Measurements from ENCODE around the gene SLC3A2. TPM values are rescaled to one million over a fixed set of nuclear protein-coding genes. Genes with fewer than 3 reads are reported as not detected.

The SLC3A2 gene
- total RNA-seq, 2 experiments from 2014 or later: 289 to 321 TPM

DNA sequence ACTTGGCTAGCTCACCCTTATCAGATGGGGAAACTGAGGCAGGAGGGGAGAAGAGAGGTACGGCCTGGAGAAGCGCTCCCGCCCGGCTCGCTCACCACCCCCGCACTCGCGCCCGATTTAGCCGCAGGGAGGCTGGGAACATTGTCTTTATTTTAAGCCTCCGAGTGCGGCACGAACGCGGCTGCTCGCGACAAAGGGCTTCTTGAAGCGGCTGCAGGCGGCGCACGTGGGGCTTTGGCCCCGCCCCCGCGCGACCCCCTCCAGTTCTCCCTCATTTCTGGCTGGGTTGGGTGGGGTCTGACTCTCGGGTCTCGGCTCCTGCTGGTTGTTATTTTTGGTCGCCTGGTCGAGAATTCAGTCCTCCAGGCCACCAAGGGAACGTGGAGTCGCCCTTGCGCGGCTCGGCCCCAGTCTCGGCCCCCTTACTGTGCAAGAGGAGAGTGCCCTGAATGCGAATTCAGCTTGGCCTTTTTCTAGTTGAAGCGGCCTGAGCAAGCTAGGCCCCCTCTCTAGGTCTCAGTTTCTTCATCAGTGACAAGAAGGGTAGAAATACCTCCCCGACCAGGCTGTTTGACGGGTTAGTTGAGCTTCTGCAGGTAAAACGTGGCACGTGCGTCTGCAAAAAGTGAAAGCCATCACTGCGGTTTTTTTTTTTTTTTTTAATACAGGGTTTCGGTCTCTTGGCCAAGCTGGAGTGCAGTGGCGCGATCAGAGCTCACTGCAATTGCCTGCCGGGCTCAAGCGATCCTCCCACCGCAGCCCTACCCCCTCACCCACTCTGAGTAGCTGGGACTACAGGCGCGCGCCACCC, 43.1 kb downstream of the SLC3A2 start:
- CTCF ChIA-PET (ENCODE audit: unreplicated experiment): no interaction called here
- H3K4me2 ChIP-seq (ENCODE audit: low read length): peak overlapping the region; percentile 45; the same call in 1 of the 2 replicates

DNA sequence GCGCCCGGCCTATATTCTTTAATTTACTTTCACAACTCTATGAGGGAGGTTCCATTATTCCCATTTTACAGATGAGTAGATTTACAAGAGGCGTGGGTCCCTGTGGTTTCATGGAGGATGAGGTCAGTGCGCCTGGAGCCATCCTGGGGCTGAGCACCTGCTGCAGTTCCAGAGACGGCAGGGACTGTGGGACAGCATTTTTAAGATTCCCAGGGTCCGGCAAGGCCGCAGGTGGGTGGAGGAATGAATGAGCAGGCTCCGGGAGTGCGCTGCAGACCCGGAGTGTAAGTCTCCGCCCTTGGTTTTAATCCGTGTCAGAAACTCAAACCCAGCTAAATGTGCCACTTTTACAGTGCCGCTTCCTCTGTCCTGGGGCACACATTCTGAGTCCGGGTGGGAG, 44.6 kb downstream of the SLC3A2 start:
- CTCF ChIA-PET (ENCODE audit: unreplicated experiment): no interaction called here

More for the DNA sequence above, 43.1 kb downstream of the SLC3A2 start:
- POLR2A ChIA-PET: interaction anchor here (0.6 to 0.7 kb wide), 4 partner anchors 36 to 279 kb away, joined by 3 to 4 read pairs (median 3); no protein-coding TSS in a partner anchor
- H2AFZ ChIP-seq (ENCODE audit: low read length): no peak overlapping the region
- DNase-seq (ENCODE audit: low spot score): peak; percentile 27
- no peaks in the 10 kb centered on the region for H4K20me1 ChIP-seq (ENCODE audit: insufficient read depth, low read length)
- H3K36me3 ChIP-seq (ENCODE audit: insufficient read depth, low read length): no peaks in the 10 kb centered on the region
- no peaks in the 10 kb centered on the region for H3K4me1 ChIP-seq (ENCODE audit: insufficient read depth, low read length, poor library complexity, severe bottlenecking)
- BruUV-seq (replicated peaks): no TSS peak
- H3K9me3 ChIP-seq (ENCODE audit: low read length): no peaks in the 10 kb centered on the region
- TF ChIP-seq CTCF (conservative IDR thresholded peaks at IDR 0.05; ENCODE audit: low read length): no peak
- TF ChIP-seq EZH2phosphoT487 (IDR thresholded peaks at IDR 0.05; ENCODE audit: borderline replicate concordance, low read depth, low read length): no peak
- H3K9me2 ChIP-seq (ENCODE audit: insufficient read depth, low read length): no peaks in the 10 kb centered on the region
- H3K4me3 ChIP-seq (ENCODE audit: low read depth, low read length, poor library complexity, severe bottlenecking): no peak overlapping the region
- no peak overlapping the region for H3K27ac ChIP-seq (ENCODE audit: low read depth, low read length, poor library complexity, severe bottlenecking)
- intact Hi-C loops (cut with micrococcal nuclease; ENCODE audit: unreplicated experiment): no loop called here
- no peaks in the 10 kb centered on the region for H3K79me2 ChIP-seq (ENCODE audit: insufficient read depth, low read depth, low read length)

More for the DNA sequence above, 44.6 kb downstream of the SLC3A2 start:
- H3K4me2 ChIP-seq (ENCODE audit: low read length): no peak overlapping the region
- no peaks in the 10 kb centered on the region for H3K9me2 ChIP-seq (ENCODE audit: insufficient read depth, low read length)
- no peaks in the 10 kb centered on the region for H4K20me1 ChIP-seq (ENCODE audit: insufficient read depth, low read length)
- no peak overlapping the region for H3K27ac ChIP-seq (ENCODE audit: low read depth, low read length, poor library complexity, severe bottlenecking)
- H3K4me3 ChIP-seq (ENCODE audit: low read depth, low read length, poor library complexity, severe bottlenecking): no peak overlapping the region
- intact Hi-C loops (cut with micrococcal nuclease; ENCODE audit: unreplicated experiment): no loop called here
- TF ChIP-seq CTCF (conservative IDR thresholded peaks at IDR 0.05; ENCODE audit: low read length) (no peak), EZH2phosphoT487 (IDR thresholded peaks at IDR 0.05; ENCODE audit: borderline replicate concordance, low read depth, low read length) (no peak)
- no peak overlapping the region for H2AFZ ChIP-seq (ENCODE audit: low read length)
- DNase-seq (ENCODE audit: low spot score): no peak
- POLR2A ChIA-PET: no interaction called here
- H3K36me3 ChIP-seq (ENCODE audit: insufficient read depth, low read length): no peaks in the 10 kb centered on the region
- H3K79me2 ChIP-seq (ENCODE audit: insufficient read depth, low read depth, low read length): no peaks in the 10 kb centered on the region
- BruUV-seq (replicated peaks): no TSS peak
- no peaks in the 10 kb centered on the region for H3K9me3 ChIP-seq (ENCODE audit: low read length)
- no peaks in the 10 kb centered on the region for H3K4me1 ChIP-seq (ENCODE audit: insufficient read depth, low read length, poor library complexity, severe bottlenecking)
